NCI-H2196 (cell line): ENCODE measurements around the gene TRPV5.

ENCODE experiments used
- DNase-seq: peaks from one replicate; lab custom pipeline; 2025; ENCODE audit not compliant: unreplicated experiment; lab: John Stamatoyannopoulos, UW

The TRPV5 gene

GRCh38 chr7:142940966-142941535 lies 7.5 kb upstream of the TRPV5 start:
- no peak for DNase-seq

GRCh38 chr7:142939226-142939910 lies 5.8 kb upstream of the TRPV5 start, which contains the start of gene LLCFC1:
Gene LLCFC1, plus strand, starts transcription at chr7:142939484. Its CDS starts 138 bp downstream, at chr7:142939622.
- DNase-seq = no peak

GRCh38 chr7:142938611-142939010 lies 5.1 kb upstream of the TRPV5 start:
- no peak for DNase-seq

GRCh38 chr7:142935941-142936565 lies 2.5 kb upstream of the TRPV5 start:
- DNase-seq = no peak

- no peak for DNase-seq
Measured at GRCh38 chr7:142934056-142934455, 510 bp upstream of the TRPV5 start.

GRCh38 chr7:142933092-142933475 lies 462 bp downstream of the TRPV5 start:
- no peak for DNase-seq

- no peak for DNase-seq
Measured at GRCh38 chr7:142932386-142933091, 1.0 kb downstream of the TRPV5 start.

- DNase-seq = no peak
Measured at GRCh38 chr7:142930126-142930730, 3.3 kb downstream of the TRPV5 start.

GRCh38 chr7:142927949-142928348 lies 5.6 kb downstream of the TRPV5 start:
- DNase-seq = no peak

- DNase-seq = no peak
Measured at GRCh38 chr7:142927085-142927745, 6.3 kb downstream of the TRPV5 start.

GRCh38 chr7:142925413-142925812 lies 8.1 kb downstream of the TRPV5 start:
- DNase-seq = no peak

GRCh38 chr7:142923391-142923790 lies 10.2 kb downstream of the TRPV5 start:
- DNase-seq = no peak

- DNase-seq = no peak
Measured at GRCh38 chr7:142919656-142920055, 13.9 kb downstream of the TRPV5 start.

- no peak for DNase-seq
Measured at GRCh38 chr7:142918901-142919300, 14.6 kb downstream of the TRPV5 start.

- DNase-seq = no peak
Measured at GRCh38 chr7:142917447-142917846, 16.1 kb downstream of the TRPV5 start.

- DNase-seq = no peak
Measured at GRCh38 chr7:142916508-142916907, 17.0 kb downstream of the TRPV5 start.

GRCh38 chr7:142915315-142915714 lies 18.2 kb downstream of the TRPV5 start:
- no peak for DNase-seq

GRCh38 chr7:142914121-142914520 lies 19.4 kb downstream of the TRPV5 start:
- no peak for DNase-seq

GRCh38 chr7:142913566-142913965 lies 20.0 kb downstream of the TRPV5 start:
- DNase-seq = no peak

- no peak for DNase-seq
Measured at GRCh38 chr7:142913051-142913450, 20.5 kb downstream of the TRPV5 start.

- no peak for DNase-seq
Measured at GRCh38 chr7:142910481-142910880, 23.1 kb downstream of the TRPV5 start.
